ENCODE results near the gene ODAPH.

ODAPH gene

GRCh38 chr4:75557696-75558095 is 1.8 kb downstream of the ODAPH start:
- H3K14ac ChIP-seq (ENCODE audit: low read length), result no peak overlapping the region
- H3K79me2 ChIP-seq (ENCODE audit: control insufficient read depth, insufficient read depth, low read length, poor library complexity), result no peaks in the 10 kb centered on the region
- no peak overlapping the region for H4K12ac ChIP-seq (ENCODE audit: low read depth, low read length)
- H3K4me2 ChIP-seq (ENCODE audit: low read length), result no peak overlapping the region
- no peak overlapping the region for H3K9ac ChIP-seq (ENCODE audit: low read length)
- whole genome bisulfite sequencing (ENCODE audit: extremely low coverage, insufficient coverage, insufficient read length), result no CpG with 5 or more reads among the region's 8 CpGs
- H4K8ac ChIP-seq (ENCODE audit: low read depth, low read length), result no peak overlapping the region
- no peaks in the 10 kb centered on the region for H3K36me3 ChIP-seq (ENCODE audit: control insufficient read depth in 1 of 2, insufficient read depth in 2 of 2, low read length in 2 of 2)
- H2AK5ac ChIP-seq (ENCODE audit: low read length), result no peak overlapping the region
- peaks cover 3 to 13% of the 10 kb centered on the region in 2 experiments for H3K4me1 ChIP-seq (ENCODE audit: control insufficient read depth in 1 of 2, insufficient read depth in 2 of 2, low read length in 2 of 2)
- peak; percentile 44 to 61 for DNase-seq
- H2BK12ac ChIP-seq (ENCODE audit: low read length), result peak overlapping the region; percentile 32
- no peak overlapping the region for H3K4ac ChIP-seq (ENCODE audit: low read depth, low read length)
- no peak overlapping the region for H3K4me3 ChIP-seq (ENCODE audit: low read depth, low read length)
- H2BK120ac ChIP-seq (ENCODE audit: insufficient read depth, low read length, poor library complexity), result no peak overlapping the region
- H3K9me3 ChIP-seq (ENCODE audit: insufficient read depth, low read depth, low read length), result no peaks in the 10 kb centered on the region
- H3K27ac ChIP-seq (ENCODE audit: low read depth, low read length), result no peak overlapping the region
- H2BK5ac ChIP-seq (ENCODE audit: low read depth, low read length, poor library complexity), result no peak overlapping the region
- H3K18ac ChIP-seq (ENCODE audit: low read length), result no peak overlapping the region
- H3K23ac ChIP-seq (ENCODE audit: low read length), result no peak overlapping the region
- no peak overlapping the region for H4K91ac ChIP-seq (ENCODE audit: low read depth, low read length)
- no peak overlapping the region for H2AFZ ChIP-seq (ENCODE audit: insufficient read depth, low read length, poor library complexity)
- H3K27me3 ChIP-seq (ENCODE audit: insufficient read depth, low read length), result no peaks in the 10 kb centered on the region
- peaks cover 2% of the 10 kb centered on the region for H3K79me1 ChIP-seq (ENCODE audit: low read length)

- H3K4me1 ChIP-seq (ENCODE audit: control insufficient read depth in 1 of 2, insufficient read depth in 2 of 2, low read length in 2 of 2), result peaks cover 0 to 6% of the 10 kb centered on the region in 2 experiments
- no peaks in the 10 kb centered on the region for H3K36me3 ChIP-seq (ENCODE audit: control insufficient read depth in 1 of 2, insufficient read depth in 2 of 2, low read length in 2 of 2)
- H2BK5ac ChIP-seq (ENCODE audit: low read depth, low read length, poor library complexity), result no peak overlapping the region
- H3K14ac ChIP-seq (ENCODE audit: low read length), result no peak overlapping the region
- no peak overlapping the region for H2AK5ac ChIP-seq (ENCODE audit: low read length)
- no peak overlapping the region for H3K4ac ChIP-seq (ENCODE audit: low read depth, low read length)
- H3K23ac ChIP-seq (ENCODE audit: low read length), result no peak overlapping the region
- no peak overlapping the region for H4K8ac ChIP-seq (ENCODE audit: low read depth, low read length)
- peak overlapping the region; percentile 35 for H3K4me2 ChIP-seq (ENCODE audit: low read length)
- no CpG with 5 or more reads among the region's 8 CpGs for WGBS (ENCODE audit: extremely low coverage, insufficient coverage, insufficient read length)
- peak; percentile 95 to 98 for DNase-seq
- no peak overlapping the region for H4K91ac ChIP-seq (ENCODE audit: low read depth, low read length)
- H2BK120ac ChIP-seq (ENCODE audit: insufficient read depth, low read length, poor library complexity), result no peak overlapping the region
- no peaks in the 10 kb centered on the region for H3K79me1 ChIP-seq (ENCODE audit: low read length)
- H2AFZ ChIP-seq (ENCODE audit: insufficient read depth, low read length, poor library complexity), result no peak overlapping the region
- no peaks in the 10 kb centered on the region for H3K27me3 ChIP-seq (ENCODE audit: insufficient read depth, low read length)
- H3K27ac ChIP-seq (ENCODE audit: low read depth, low read length), result peak overlapping the region; percentile 60
- no peaks in the 10 kb centered on the region for H3K9me3 ChIP-seq (ENCODE audit: insufficient read depth, low read depth, low read length)
- H3K4me3 ChIP-seq (ENCODE audit: low read depth, low read length), result no peak overlapping the region
- no peak overlapping the region for H2BK12ac ChIP-seq (ENCODE audit: low read length)
- no peak overlapping the region for H3K18ac ChIP-seq (ENCODE audit: low read length)
- H3K79me2 ChIP-seq (ENCODE audit: control insufficient read depth, insufficient read depth, low read length, poor library complexity), result no peaks in the 10 kb centered on the region
- no peak overlapping the region for H4K12ac ChIP-seq (ENCODE audit: low read depth, low read length)
- no peak overlapping the region for H3K9ac ChIP-seq (ENCODE audit: low read length)
Observed at GRCh38 chr4:75561789-75562188, 5.9 kb downstream of the ODAPH start.

- Histone ChIP-seq H3K79me1 (ENCODE audit: low read length) (no peaks in the 10 kb centered on the region), H3K4me1 (ENCODE audit: control insufficient read depth in 1 of 2, insufficient read depth in 2 of 2, low read length in 2 of 2) (peaks cover 0 to 4% of the 10 kb centered on the region in 2 experiments), H3K9ac (ENCODE audit: low read length) (no peak overlapping the region), H3K9me3 (ENCODE audit: insufficient read depth, low read depth, low read length) (no peaks in the 10 kb centered on the region), H3K27me3 (ENCODE audit: insufficient read depth, low read length) (no peaks in the 10 kb centered on the region), H4K91ac (ENCODE audit: low read depth, low read length) (peak overlapping the region; percentile 58), H3K79me2 (ENCODE audit: control insufficient read depth, insufficient read depth, low read length, poor library complexity) (no peaks in the 10 kb centered on the region), H4K12ac (ENCODE audit: low read depth, low read length) (no peak overlapping the region), H3K4me3 (ENCODE audit: low read depth, low read length) (no peak overlapping the region), H3K14ac (ENCODE audit: low read length) (no peak overlapping the region), H2AK5ac (ENCODE audit: low read length) (no peak overlapping the region), H2BK120ac (ENCODE audit: insufficient read depth, low read length, poor library complexity) (no peak overlapping the region), H3K36me3 (ENCODE audit: control insufficient read depth in 1 of 2, insufficient read depth in 2 of 2, low read length in 2 of 2) (no peaks in the 10 kb centered on the region), H2BK12ac (ENCODE audit: low read length) (peak overlapping the region; percentile 41), H4K8ac (ENCODE audit: low read depth, low read length) (no peak overlapping the region), H3K18ac (ENCODE audit: low read length) (no peak overlapping the region), H3K23ac (ENCODE audit: low read length) (no peak overlapping the region), H2AFZ (ENCODE audit: insufficient read depth, low read length, poor library complexity) (no peak overlapping the region), H3K27ac (ENCODE audit: low read depth, low read length) (no peak overlapping the region), H3K4ac (ENCODE audit: low read depth, low read length) (no peak overlapping the region), H3K4me2 (ENCODE audit: low read length) (no peak overlapping the region), H2BK5ac (ENCODE audit: low read depth, low read length, poor library complexity) (no peak overlapping the region)
- no peak for DNase-seq
- no CpG with 5 or more reads among the region's 11 CpGs for WGBS (ENCODE audit: extremely low coverage, insufficient coverage, insufficient read length)
Observed at GRCh38 chr4:75564023-75564422, 8.2 kb downstream of the ODAPH start.

- Histone ChIP-seq H2BK5ac (ENCODE audit: low read depth, low read length, poor library complexity) (no peak overlapping the region), H3K27ac (ENCODE audit: low read depth, low read length) (no peak overlapping the region), H4K12ac (ENCODE audit: low read depth, low read length) (no peak overlapping the region), H3K9ac (ENCODE audit: low read length) (no peak overlapping the region), H3K4me1 (ENCODE audit: control insufficient read depth in 1 of 2, insufficient read depth in 2 of 2, low read length in 2 of 2) (peaks cover 0 to 3% of the 10 kb centered on the region in 2 experiments), H3K79me2 (ENCODE audit: control insufficient read depth, insufficient read depth, low read length, poor library complexity) (no peaks in the 10 kb centered on the region), H3K4me3 (ENCODE audit: low read depth, low read length) (no peak overlapping the region), H3K4me2 (ENCODE audit: low read length) (no peak overlapping the region), H3K79me1 (ENCODE audit: low read length) (no peaks in the 10 kb centered on the region), H3K18ac (ENCODE audit: low read length) (no peak overlapping the region), H3K36me3 (ENCODE audit: control insufficient read depth in 1 of 2, insufficient read depth in 2 of 2, low read length in 2 of 2) (no peaks in the 10 kb centered on the region), H2AK5ac (ENCODE audit: low read length) (no peak overlapping the region), H3K4ac (ENCODE audit: low read depth, low read length) (no peak overlapping the region), H2BK120ac (ENCODE audit: insufficient read depth, low read length, poor library complexity) (no peak overlapping the region), H3K9me3 (ENCODE audit: insufficient read depth, low read depth, low read length) (no peaks in the 10 kb centered on the region), H4K8ac (ENCODE audit: low read depth, low read length) (no peak overlapping the region), H2BK12ac (ENCODE audit: low read length) (no peak overlapping the region), H3K23ac (ENCODE audit: low read length) (no peak overlapping the region), H4K91ac (ENCODE audit: low read depth, low read length) (no peak overlapping the region), H3K27me3 (ENCODE audit: insufficient read depth, low read length) (no peaks in the 10 kb centered on the region), H2AFZ (ENCODE audit: insufficient read depth, low read length, poor library complexity) (no peak overlapping the region), H3K14ac (ENCODE audit: low read length) (no peak overlapping the region)
- DNase-seq, result no peak
Observed at GRCh38 chr4:75565481-75565880, 9.6 kb downstream of the ODAPH start.
